Hepatocyte (in vitro differentiated cells): ENCODE measurements around the gene ATP1B1.

ENCODE experiments used
- EZH2 ChIP-seq: fragments of 200-600 bp; sonication (generic); IDR thresholded peaks from 2 replicates; pipeline ENCODE4 v1.6.1; 2016; ENCODE audit warnings: antibody characterized with exemption, mild to moderate bottlenecking, borderline replicate concordance
- EZH2phosphoT487 ChIP-seq: fragments of 200-600 bp; sonication (generic); IDR thresholded peaks from one replicate; pipeline ENCODE4 v1.6.1; 2018; ENCODE audit warnings: antibody characterized with exemption, mild to moderate bottlenecking, low read depth, moderate library complexity; ENCODE audit not compliant: unreplicated experiment, severe bottlenecking
- TF ChIP-seq, protein P1 (sequence below): fragments of 200-600 bp; sonication (generic); IDR thresholded peaks from 2 replicates; pipeline ENCODE4 v1.5.1; 2016; ENCODE audit warnings: antibody characterized with exemption, mild to moderate bottlenecking; ENCODE audit not compliant: poor library complexity

- TF ChIP-seq, protein P1, sequence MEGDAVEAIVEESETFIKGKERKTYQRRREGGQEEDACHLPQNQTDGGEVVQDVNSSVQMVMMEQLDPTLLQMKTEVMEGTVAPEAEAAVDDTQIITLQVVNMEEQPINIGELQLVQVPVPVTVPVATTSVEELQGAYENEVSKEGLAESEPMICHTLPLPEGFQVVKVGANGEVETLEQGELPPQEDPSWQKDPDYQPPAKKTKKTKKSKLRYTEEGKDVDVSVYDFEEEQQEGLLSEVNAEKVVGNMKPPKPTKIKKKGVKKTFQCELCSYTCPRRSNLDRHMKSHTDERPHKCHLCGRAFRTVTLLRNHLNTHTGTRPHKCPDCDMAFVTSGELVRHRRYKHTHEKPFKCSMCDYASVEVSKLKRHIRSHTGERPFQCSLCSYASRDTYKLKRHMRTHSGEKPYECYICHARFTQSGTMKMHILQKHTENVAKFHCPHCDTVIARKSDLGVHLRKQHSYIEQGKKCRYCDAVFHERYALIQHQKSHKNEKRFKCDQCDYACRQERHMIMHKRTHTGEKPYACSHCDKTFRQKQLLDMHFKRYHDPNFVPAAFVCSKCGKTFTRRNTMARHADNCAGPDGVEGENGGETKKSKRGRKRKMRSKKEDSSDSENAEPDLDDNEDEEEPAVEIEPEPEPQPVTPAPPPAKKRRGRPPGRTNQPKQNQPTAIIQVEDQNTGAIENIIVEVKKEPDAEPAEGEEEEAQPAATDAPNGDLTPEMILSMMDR: no peak
- no peak for TF ChIP-seq EZH2phosphoT487
- no peak for TF ChIP-seq EZH2
Observed at GRCh38 chr1:169109561-169110134, 3.2 kb downstream of the ATP1B1 start.
